WI38 (cell line): ENCODE data around the gene WDR45B.

ENCODE experiments used
- H3K4me3 ChIP-seq: 2 replicates; pipeline ENCODE4 v1.5.1; 2011; ENCODE audit warnings: low read depth, mild to moderate bottlenecking, control low read depth, low read length
- TF ChIP-seq, protein P1 (sequence below): IDR thresholded peaks from 2 replicates; pipeline ENCODE4 v1.5.1; 2012; ENCODE audit warnings: low read depth, mild to moderate bottlenecking, control low read depth, low read length

The WDR45B gene

DNA sequence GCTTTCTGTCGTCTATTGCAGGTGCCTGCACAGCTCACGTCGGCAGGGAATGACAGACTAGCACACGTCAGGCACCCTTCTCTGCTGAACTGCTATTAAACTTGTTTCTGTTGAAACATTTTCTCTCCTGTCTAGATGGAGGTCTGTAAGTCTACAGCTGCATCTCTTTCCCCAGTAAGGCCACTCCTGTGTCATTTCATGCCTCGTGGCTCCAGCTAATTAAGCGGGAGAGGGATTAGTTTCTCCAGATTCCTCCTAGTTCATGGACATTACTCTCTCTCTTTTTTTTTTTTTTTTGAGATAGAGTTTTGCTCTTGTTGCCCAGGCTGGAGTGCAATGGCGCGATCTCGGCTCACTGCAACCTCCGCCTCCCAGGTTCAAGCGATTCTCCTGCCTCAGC is 74.2 kb downstream of the WDR45B start:
- TF ChIP-seq, protein P1, sequence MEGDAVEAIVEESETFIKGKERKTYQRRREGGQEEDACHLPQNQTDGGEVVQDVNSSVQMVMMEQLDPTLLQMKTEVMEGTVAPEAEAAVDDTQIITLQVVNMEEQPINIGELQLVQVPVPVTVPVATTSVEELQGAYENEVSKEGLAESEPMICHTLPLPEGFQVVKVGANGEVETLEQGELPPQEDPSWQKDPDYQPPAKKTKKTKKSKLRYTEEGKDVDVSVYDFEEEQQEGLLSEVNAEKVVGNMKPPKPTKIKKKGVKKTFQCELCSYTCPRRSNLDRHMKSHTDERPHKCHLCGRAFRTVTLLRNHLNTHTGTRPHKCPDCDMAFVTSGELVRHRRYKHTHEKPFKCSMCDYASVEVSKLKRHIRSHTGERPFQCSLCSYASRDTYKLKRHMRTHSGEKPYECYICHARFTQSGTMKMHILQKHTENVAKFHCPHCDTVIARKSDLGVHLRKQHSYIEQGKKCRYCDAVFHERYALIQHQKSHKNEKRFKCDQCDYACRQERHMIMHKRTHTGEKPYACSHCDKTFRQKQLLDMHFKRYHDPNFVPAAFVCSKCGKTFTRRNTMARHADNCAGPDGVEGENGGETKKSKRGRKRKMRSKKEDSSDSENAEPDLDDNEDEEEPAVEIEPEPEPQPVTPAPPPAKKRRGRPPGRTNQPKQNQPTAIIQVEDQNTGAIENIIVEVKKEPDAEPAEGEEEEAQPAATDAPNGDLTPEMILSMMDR: no peak
- no peak overlapping the region for H3K4me3 ChIP-seq

DNA sequence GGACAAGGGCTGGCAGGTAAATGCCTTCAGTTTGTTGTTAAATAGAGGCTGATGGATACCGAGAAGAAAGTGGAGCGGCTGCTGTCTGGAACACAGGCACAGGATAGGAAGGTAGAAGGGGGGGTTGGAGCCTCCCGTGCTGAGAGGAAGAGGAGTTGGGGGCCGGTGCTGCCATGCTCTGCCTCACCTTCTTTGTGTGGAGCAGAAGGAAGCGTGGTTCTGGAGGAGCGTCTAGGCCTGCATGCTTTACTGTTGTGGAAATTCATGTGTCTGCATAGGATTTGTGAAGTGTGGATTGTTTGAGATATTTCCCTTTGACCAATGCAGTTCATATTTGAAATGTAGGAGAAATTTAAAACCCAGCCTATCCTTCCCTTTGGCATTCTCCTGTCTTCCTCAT is 76.4 kb downstream of the WDR45B start:
- no peak overlapping the region for H3K4me3 ChIP-seq
- TF ChIP-seq, protein P1: no peak

DNA sequence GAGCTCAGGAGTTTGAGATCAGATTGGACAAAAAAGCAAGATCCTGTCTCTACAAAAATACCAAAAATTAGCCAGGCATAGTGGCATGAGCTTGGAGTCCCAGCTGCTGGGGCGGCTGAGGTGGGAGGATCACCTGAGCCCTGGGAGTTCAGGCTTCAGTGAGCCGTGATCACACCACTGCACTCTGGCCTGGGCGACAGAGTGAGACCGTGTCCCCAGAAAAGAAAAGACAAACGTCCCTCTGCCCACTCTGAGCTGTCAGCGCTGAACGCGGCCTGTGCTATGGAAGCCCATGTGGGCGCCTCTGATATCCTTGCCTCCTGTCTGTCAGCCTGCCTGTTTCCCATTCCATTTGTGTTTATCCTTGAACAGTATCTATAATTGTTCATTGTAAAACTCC is 78.0 kb downstream of the WDR45B start:
- TF ChIP-seq, protein P1: no peak
- H3K4me3 ChIP-seq: no peak overlapping the region

GRCh38 chr17:82569621-82570020 is 78.6 kb downstream of the WDR45B start:
- H3K4me3 ChIP-seq: no peak overlapping the region
- TF ChIP-seq, protein P1: no peak

DNA sequence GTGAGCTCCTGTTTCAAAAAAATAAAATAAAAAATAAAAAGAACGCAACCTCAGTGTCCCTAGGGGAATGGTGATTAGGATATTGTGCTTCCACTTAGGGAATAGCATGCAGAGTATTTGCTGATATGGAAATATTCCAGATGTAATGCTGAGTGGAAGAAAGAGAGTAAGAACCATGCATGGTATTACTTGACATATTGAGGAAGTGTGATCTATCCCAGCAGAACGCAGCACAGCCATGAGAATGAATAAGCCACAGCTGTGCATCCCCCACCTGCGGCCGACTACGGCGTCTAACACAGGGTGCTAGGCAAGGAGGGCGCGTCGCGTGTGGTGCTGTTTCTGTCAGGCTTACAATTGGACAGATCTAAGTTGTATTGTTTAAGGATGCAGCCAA is 79.2 kb downstream of the WDR45B start:
- H3K4me3 ChIP-seq: no peak overlapping the region
- TF ChIP-seq, protein P1: no peak

- TF ChIP-seq, protein P1: no peak
- no peak overlapping the region for H3K4me3 ChIP-seq
These were observed 81.0 kb downstream of the WDR45B start for GRCh38 chr17:82567286-82567685.

- H3K4me3 ChIP-seq: no peak overlapping the region
- TF ChIP-seq, protein P1: no peak
These were observed 81.9 kb downstream of the WDR45B start for GRCh38 chr17:82566129-82566960.
